Upper lobe of right lung (tissue), 1 donor: ENCODE measurements around the gene SERPINB6. TPM values are rescaled to one million over a fixed set of nuclear protein-coding genes. Genes with fewer than 3 reads are reported as not detected.

Experiments
- ATAC-seq: fragments of 200-7000 bp; cut with Tn5 transposase; one replicate; pipeline ENCODE4 v1.9.1; 2020; ENCODE audit warnings: mild to moderate bottlenecking, moderate library complexity
- DNase-seq: peaks from one replicate; pipeline ENCODE4 v3.0.0-alpha.2; 2020
- H3K27ac ChIP-seq: fragments of 200-600 bp; one replicate; pipeline ENCODE4 v1.8.0; 2022
- H3K27me3 ChIP-seq: fragments of 200-600 bp; one replicate; pipeline ENCODE4 v1.8.0; 2022; ENCODE audit warnings: mild to moderate bottlenecking
- H3K36me3 ChIP-seq: fragments of 200-600 bp; one replicate; pipeline ENCODE4 v1.8.0; 2022
- H3K4me1 ChIP-seq: fragments of 200-600 bp; one replicate; pipeline ENCODE4 v1.8.0; 2022
- H3K4me3 ChIP-seq: fragments of 200-600 bp; one replicate; pipeline ENCODE4 v1.8.0; 2022; ENCODE audit warnings: mild to moderate bottlenecking
- H3K9me3 ChIP-seq: fragments of 200-600 bp; one replicate; pipeline ENCODE4 v1.8.0; 2022
- CTCF ChIP-seq: fragments of 200-600 bp; IDR thresholded peaks from one replicate; pipeline ENCODE4 v1.8.0; 2022; ENCODE audit warnings: antibody characterized with exemption
- intact Hi-C: fragments of 100-400 bp; cut with DNase I; formaldehyde crosslinking; loops from one replicate; pipeline ENCODE4 v1.11.0; 2022
- total RNA-seq: library from RNA; stranded (reverse); fragmentation: NEBNext Ultra II Directional; extraction: Animal tissue kit (Norgen Biotek cat#: 25700); gene quantifications from one replicate; pipeline ENCODE4 v1.2.1, GENCODE V29; 2021
- donor health status: DM: no; HTN: yes; CAD: no; lungs with severe emphysema.

SERPINB6 gene
- total RNA-seq, 1 donor from 2014 or later: 157 TPM

- no peak for ATAC-seq
- no peak overlapping the region for H3K27ac ChIP-seq
- TF ChIP-seq CTCF: no peak
- intact Hi-C loops: loop anchor here (10.0 kb wide), 2 partner anchors 95 to 145 kb away; partner anchors contain the start of gene SERPINB1
- no peak for DNase-seq
- H3K4me1 ChIP-seq: peaks cover 11% of the 10 kb centered on the region
- H3K9me3 ChIP-seq: no peaks in the 10 kb centered on the region
- H3K4me3 ChIP-seq: no peak overlapping the region
- no peaks in the 10 kb centered on the region for H3K27me3 ChIP-seq
- H3K36me3 ChIP-seq: no peaks in the 10 kb centered on the region
Observed at GRCh38 chr6:2939315-2940009, 31.9 kb downstream of the SERPINB6 start.

- no peaks in the 10 kb centered on the region for H3K27me3 ChIP-seq
- no peaks in the 10 kb centered on the region for H3K9me3 ChIP-seq
- no peak for DNase-seq
- H3K4me1 ChIP-seq: peaks cover 10% of the 10 kb centered on the region
- no peak overlapping the region for H3K27ac ChIP-seq
- H3K36me3 ChIP-seq: no peaks in the 10 kb centered on the region
- intact Hi-C loops: loop anchor here (10.0 kb wide), 2 partner anchors 94 to 144 kb away; partner anchors contain the start of gene SERPINB1
- ATAC-seq: no peak
- TF ChIP-seq CTCF: no peak
- no peak overlapping the region for H3K4me3 ChIP-seq
Observed at GRCh38 chr6:2938632-2939083, 32.7 kb downstream of the SERPINB6 start.

- Histone ChIP-seq H3K9me3 (no peaks in the 10 kb centered on the region), H3K4me1 (peaks cover 5% of the 10 kb centered on the region), H3K36me3 (no peaks in the 10 kb centered on the region), H3K27ac (no peak overlapping the region), H3K4me3 (no peak overlapping the region), H3K27me3 (no peaks in the 10 kb centered on the region)
- no peak for TF ChIP-seq CTCF
- intact Hi-C loops: loop anchor here (10.0 kb wide), 2 partner anchors 93 to 143 kb away; partner anchors contain the start of gene SERPINB1
- DNase-seq (no peak), ATAC-seq (no peak)
Observed at GRCh38 chr6:2938004-2938631, 33.2 kb downstream of the SERPINB6 start.

GRCh38 chr6:2937627-2938003 lies 33.8 kb downstream of the SERPINB6 start:
- TF ChIP-seq CTCF: no peak
- Histone ChIP-seq H3K9me3 (no peaks in the 10 kb centered on the region), H3K4me3 (no peak overlapping the region), H3K4me1 (no peaks in the 10 kb centered on the region), H3K27me3 (no peaks in the 10 kb centered on the region), H3K27ac (no peak overlapping the region), H3K36me3 (no peaks in the 10 kb centered on the region)
- intact Hi-C loops: loop anchor here (10.0 kb wide), 2 partner anchors 93 to 143 kb away; partner anchors contain the start of gene SERPINB1
- no peak for ATAC-seq
- no peak for DNase-seq

- no peaks in the 10 kb centered on the region for H3K27me3 ChIP-seq
- TF ChIP-seq CTCF: no peak
- ATAC-seq (no peak), DNase-seq (no peak)
- H3K4me1 ChIP-seq: peaks cover 4% of the 10 kb centered on the region
- no peaks in the 10 kb centered on the region for H3K36me3 ChIP-seq
- intact Hi-C loops: loop anchor here (10.0 kb wide), 2 partner anchors 91 to 141 kb away; partner anchors contain the start of gene SERPINB1
- no peaks in the 10 kb centered on the region for H3K9me3 ChIP-seq
- H3K4me3 ChIP-seq: no peak overlapping the region
- no peak overlapping the region for H3K27ac ChIP-seq
Observed at GRCh38 chr6:2935566-2936291, 35.6 kb downstream of the SERPINB6 start.
